Pancreas (tissue), 10 donors: ENCODE data around the gene SLC2A6. TPM values are rescaled to one million over a fixed set of nuclear protein-coding genes. Genes with fewer than 3 reads are reported as not detected.

ENCODE experiments used
- ATAC-seq, 4 donors: fragments of 200-7000 bp; cut with Tn5 transposase; one replicate each; pipeline versions ENCODE4 v1.8.0 to v1.9.1; 2020; ENCODE audit warnings: mild to moderate bottlenecking in 4 of 4, moderate library complexity in 4 of 4
- DNase-seq, 6 donors: peaks; one replicate each; pipeline ENCODE4 v3.0.0-alpha.2; 2020
- FAIRE-seq: peaks from 2 replicates; lab custom pipeline; 2012; peaks lifted over from hg19 to GRCh38; lab: Jason Lieb, UNC
- H3K27ac ChIP-seq, 4 donors: fragments of 200-600 bp; sonication (generic); 1 replicate in 3 of 4; 2 replicates in 1 of 4; pipeline versions ENCODE4 v1.5.0 to v1.8.0; 2020
- H3K27me3 ChIP-seq, 4 donors: fragments of 200-600 bp; one replicate each; pipeline ENCODE4 v1.8.0; 2021
- H3K36me3 ChIP-seq, 3 donors: fragments of 200-600 bp; sonication (generic) in 1 of 3; one replicate each; pipeline versions ENCODE4 v1.5.0 to v1.8.0; 2020 to 2021
- H3K4me1 ChIP-seq, 3 donors: fragments of 200-600 bp; one replicate each; pipeline ENCODE4 v1.8.0; 2021
- H3K4me3 ChIP-seq, 4 donors: fragments of 200-600 bp; sonication (generic) in 2 of 4; one replicate each; pipeline versions ENCODE4 v1.5.0 to v1.8.0; 2020 to 2021
- H3K9me3 ChIP-seq, 4 donors: fragments of 200-600 bp; one replicate each; pipeline ENCODE4 v1.8.0; 2021
- WGBS, 2 donors: extraction: QIAGEN DNeasy Blood & Tissue Kit; methylation state at CpG; one replicate each; pipeline ENCODE4 v1.1.7; 2013; 5-methylcytosine and 5-hydroxymethylcytosine counted together
- intact Hi-C, 3 donors: fragments of 100-400 bp; cut with DNase I; formaldehyde crosslinking; loops; one replicate each; pipeline versions ENCODE4 v1.11.1 to v1.14.2; 2022
- polyA plus RNA-seq, 2 donors: library from polyadenylated mRNA; stranded (reverse); fragments of 200-250 nt; gene quantifications; one replicate each; pipeline ENCODE4 v1.2.3, GENCODE V29; 2013
- total RNA-seq, 6 donors: library from RNA; stranded (reverse); fragmentation: NEBNext Ultra II Directional in 4 of 6; extraction: Animal tissue kit (Norgen Biotek cat#: 25700) in 4 of 6; gene quantifications; one replicate each; pipeline versions ENCODE4 v1.2.1 to v1.2.4, GENCODE V29; 2021 to 2023
- TF ChIP-seq, protein P1 (sequence below), 4 donors: fragments of 200-600 bp; sonication (generic) in 3 of 4; IDR thresholded peaks; one replicate each; pipeline versions ENCODE4 v1.5.0 to v1.8.0; 2021; ENCODE audit warnings: antibody characterized with exemption in 4 of 4
- donor health status: healthy with polysubstance abuse.
- donor health status: DM: no; HTN: no; CAD: no; lungs with moderate emphysema.
- donor health status: DM: no; HTN: no; CAD: no.
- donor health status: control.
- donor health status: control.
- donor health status: Bipolar disorder and iron deficiency.
- donor health status: DM: yes; HTN: yes; CAD: no.
- donor health status: DM: no; HTN: no; CAD: no.
- donor health status: DM: no; HTN: no; CAD: no.
- donor health status: DM: yes; HTN: yes; CAD: no.

The SLC2A6 gene
- total and polyA plus RNA-seq, 8 donors, result 1.1 to 6.7 (median 3.9) TPM

DNA sequence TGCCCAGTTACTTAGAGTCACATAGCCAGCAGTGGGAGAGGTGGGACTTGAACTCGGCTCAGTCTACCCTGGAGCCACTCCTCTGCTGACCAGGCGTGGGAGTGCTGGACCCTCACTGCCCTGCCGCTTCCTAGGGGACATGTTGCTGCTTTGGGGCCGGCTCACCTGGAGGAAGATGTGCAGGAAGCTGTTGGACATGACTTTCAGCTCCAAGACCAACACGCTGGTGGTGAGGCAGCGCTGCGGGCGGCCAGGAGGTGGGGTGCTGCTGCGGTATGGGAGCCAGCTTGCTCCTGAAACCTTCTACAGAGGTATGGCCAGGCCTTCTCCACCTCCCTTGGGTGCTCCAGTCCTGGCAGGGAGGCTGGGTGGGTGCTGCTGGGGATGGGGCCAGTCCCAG is 22.5 kb downstream of the SLC2A6 start:
- intact Hi-C loops, result no loop called here
- Histone ChIP-seq H3K27ac (no peak overlapping the region), H3K27me3 (no peaks in the 10 kb centered on the region), H3K4me1 (peaks cover 0 to 9% (median 6%) of the 10 kb centered on the region in 3 donors), H3K4me3 (no peak overlapping the region), H3K36me3 (no peaks in the 10 kb centered on the region), H3K9me3 (no peaks in the 10 kb centered on the region)
- ATAC-seq, result no peak
- no peak for FAIRE-seq
- TF ChIP-seq, protein P1, sequence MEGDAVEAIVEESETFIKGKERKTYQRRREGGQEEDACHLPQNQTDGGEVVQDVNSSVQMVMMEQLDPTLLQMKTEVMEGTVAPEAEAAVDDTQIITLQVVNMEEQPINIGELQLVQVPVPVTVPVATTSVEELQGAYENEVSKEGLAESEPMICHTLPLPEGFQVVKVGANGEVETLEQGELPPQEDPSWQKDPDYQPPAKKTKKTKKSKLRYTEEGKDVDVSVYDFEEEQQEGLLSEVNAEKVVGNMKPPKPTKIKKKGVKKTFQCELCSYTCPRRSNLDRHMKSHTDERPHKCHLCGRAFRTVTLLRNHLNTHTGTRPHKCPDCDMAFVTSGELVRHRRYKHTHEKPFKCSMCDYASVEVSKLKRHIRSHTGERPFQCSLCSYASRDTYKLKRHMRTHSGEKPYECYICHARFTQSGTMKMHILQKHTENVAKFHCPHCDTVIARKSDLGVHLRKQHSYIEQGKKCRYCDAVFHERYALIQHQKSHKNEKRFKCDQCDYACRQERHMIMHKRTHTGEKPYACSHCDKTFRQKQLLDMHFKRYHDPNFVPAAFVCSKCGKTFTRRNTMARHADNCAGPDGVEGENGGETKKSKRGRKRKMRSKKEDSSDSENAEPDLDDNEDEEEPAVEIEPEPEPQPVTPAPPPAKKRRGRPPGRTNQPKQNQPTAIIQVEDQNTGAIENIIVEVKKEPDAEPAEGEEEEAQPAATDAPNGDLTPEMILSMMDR (IDR thresholded peaks at IDR 0.05), result no peak
- WGBS, 2 donors, result 92 to 98% methylated on average over 9 of the region's 9 CpGs
- DNase-seq, result no peak

DNA sequence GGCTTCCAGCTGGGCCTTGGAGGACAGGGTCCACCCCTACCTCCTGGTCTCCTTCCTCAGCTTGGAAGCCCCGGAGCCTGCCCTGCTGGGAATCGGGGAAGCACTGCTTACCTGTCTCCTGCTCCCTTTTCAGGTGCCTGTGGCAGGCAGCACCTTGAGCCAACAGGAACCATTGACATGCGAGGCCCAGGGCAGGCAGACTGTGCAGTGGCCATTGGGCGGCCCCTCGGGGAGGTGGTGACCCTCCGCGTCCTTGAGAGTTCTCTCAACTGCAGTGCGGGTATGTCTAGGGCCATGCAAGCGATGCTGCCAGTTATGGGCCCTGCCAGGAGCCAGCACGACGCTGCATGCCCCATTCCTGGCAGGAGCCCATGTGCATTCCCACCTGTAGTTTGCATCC is 23.0 kb downstream of the SLC2A6 start:
- DNase-seq (no peak), ATAC-seq (no peak), FAIRE-seq (no peak)
- Histone ChIP-seq H3K27ac (no peak overlapping the region), H3K4me1 (peaks cover 0 to 6% (median under 1%) of the 10 kb centered on the region in 3 donors), H3K4me3 (no peak overlapping the region), H3K27me3 (no peaks in the 10 kb centered on the region), H3K36me3 (no peaks in the 10 kb centered on the region), H3K9me3 (no peaks in the 10 kb centered on the region)
- intact Hi-C loops, result no loop called here
- WGBS, 2 donors, result 91 to 92% methylated on average over 11 of the region's 11 CpGs
- TF ChIP-seq, protein P1 (IDR thresholded peaks at IDR 0.05), result no peak

DNA sequence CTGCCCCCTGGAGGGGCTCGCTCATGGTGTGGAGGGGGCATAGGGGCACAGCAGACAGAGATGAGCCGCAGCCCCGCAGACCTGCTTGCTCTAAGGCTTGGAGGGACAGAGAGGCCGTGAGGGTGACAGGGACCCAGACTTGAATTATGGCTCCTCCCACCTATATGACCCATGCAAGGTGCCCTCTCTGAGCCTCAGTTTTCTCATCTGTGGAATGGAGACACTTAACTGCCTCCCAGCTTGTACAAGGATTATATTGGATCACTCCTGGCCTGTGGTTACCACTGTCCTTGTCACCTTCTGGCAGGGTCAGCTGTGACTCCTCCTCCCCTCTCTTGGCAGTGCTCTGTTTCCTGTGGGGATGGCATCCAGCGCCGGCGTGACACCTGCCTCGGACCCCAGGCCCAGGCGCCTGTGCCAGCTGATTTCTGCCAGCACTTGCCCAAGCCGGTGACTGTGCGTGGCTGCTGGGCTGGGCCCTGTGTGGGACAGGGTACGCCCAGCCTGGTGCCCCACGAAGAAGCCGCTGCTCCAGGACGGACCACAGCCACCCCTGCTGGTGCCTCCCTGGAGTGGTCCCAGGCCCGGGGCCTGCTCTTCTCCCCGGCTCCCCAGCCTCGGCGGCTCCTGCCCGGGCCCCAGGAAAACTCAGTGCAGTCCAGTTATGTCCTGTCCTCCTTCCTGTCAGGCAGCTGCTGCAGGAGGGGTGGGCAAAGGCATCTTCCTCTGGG is 23.8 kb downstream of the SLC2A6 start:
- TF ChIP-seq, protein P1 (IDR thresholded peaks at IDR 0.05), result no peak
- 92 to 95% methylated on average over 20 of the region's 20 CpGs for WGBS, 2 donors
- H3K9me3 ChIP-seq, result no peaks in the 10 kb centered on the region
- H3K36me3 ChIP-seq, result no peaks in the 10 kb centered on the region
- FAIRE-seq, result no peak
- no peak overlapping the region for H3K27ac ChIP-seq
- intact Hi-C loops, result no loop called here
- H3K4me1 ChIP-seq, result no peaks in the 10 kb centered on the region
- no peak overlapping the region for H3K4me3 ChIP-seq
- no peaks in the 10 kb centered on the region for H3K27me3 ChIP-seq
- DNase-seq, result no peak
- no peak for ATAC-seq

DNA sequence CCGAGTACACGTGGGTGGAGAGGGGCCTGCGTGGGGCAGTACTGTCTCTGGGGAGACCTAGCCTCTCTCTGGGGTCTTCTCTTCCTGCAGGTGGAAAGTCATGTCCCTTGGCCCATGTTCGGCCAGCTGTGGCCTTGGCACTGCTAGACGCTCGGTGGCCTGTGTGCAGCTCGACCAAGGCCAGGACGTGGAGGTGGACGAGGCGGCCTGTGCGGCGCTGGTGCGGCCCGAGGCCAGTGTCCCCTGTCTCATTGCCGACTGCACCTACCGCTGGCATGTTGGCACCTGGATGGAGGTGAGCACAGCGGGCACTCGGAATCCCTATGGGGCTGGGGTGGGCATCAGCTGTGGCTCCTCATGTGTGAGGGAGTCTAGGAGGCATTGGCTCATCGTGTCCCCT is 24.6 kb downstream of the SLC2A6 start:
- no peaks in the 10 kb centered on the region for H3K36me3 ChIP-seq
- H3K27me3 ChIP-seq, result no peaks in the 10 kb centered on the region
- 84 to 90% methylated on average over 19 of the region's 19 CpGs for whole genome bisulfite sequencing, 2 donors
- DNase-seq (no peak), FAIRE-seq (no peak), ATAC-seq (no peak)
- H3K4me3 ChIP-seq, result no peak overlapping the region
- TF ChIP-seq, protein P1 (IDR thresholded peaks at IDR 0.05), result no peak
- H3K27ac ChIP-seq, result no peak overlapping the region
- no peaks in the 10 kb centered on the region for H3K4me1 ChIP-seq
- H3K9me3 ChIP-seq, result no peaks in the 10 kb centered on the region
- intact Hi-C loops, result no loop called here

DNA sequence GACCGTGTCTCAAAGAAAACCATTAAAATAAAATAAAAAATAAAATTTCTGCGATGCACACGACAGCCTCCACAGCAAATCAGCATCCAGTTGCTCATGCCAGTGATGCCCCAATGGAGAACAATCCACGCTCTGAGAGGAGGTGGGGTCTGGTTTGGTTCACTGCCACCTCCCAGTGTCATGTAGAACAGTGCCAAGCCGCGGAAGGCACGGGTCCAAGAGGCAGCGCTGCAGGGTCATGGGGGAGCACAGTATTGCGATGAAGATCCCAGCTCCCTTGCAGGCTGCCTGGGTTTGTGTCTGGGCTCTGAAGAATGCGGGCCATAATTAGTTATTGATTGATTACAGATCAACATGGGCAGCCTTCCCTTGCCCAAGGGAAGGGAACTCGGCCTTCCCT is 25.2 kb downstream of the SLC2A6 start:
- ATAC-seq (no peak), FAIRE-seq (no peak), DNase-seq (no peak)
- Histone ChIP-seq H3K27me3 (no peaks in the 10 kb centered on the region), H3K4me3 (no peak overlapping the region), H3K9me3 (no peaks in the 10 kb centered on the region), H3K4me1 (no peaks in the 10 kb centered on the region), H3K36me3 (no peaks in the 10 kb centered on the region), H3K27ac (no peak overlapping the region)
- intact Hi-C loops, result no loop called here
- 79 to 85% methylated on average over 11 of the region's 11 CpGs for WGBS, 2 donors
- TF ChIP-seq, protein P1 (IDR thresholded peaks at IDR 0.05), result no peak
